GM12878 (cell line): ENCODE measurements around the gene BAK1. TPM values are rescaled to one million over a fixed set of nuclear protein-coding genes. Genes with fewer than 3 reads are reported as not detected.
A peak's percentile ranks its signal among the peaks of the same experiment; 100 is the strongest.

Source experiments
- ATAC-seq: fragments of 200-7000 bp; cut with Tn5 transposase; 3 replicates; pipeline ENCODE4 v1.9.1; 2020; ENCODE audit warnings: mild to moderate bottlenecking, moderate library complexity
- BruUV-seq: library from RNA; stranded (reverse); fragments of 400-500 nt; replicated peaks from 2 replicates; lab custom pipeline; 2021; lab: Mats Ljungman, UMichigan
- CTCF ChIA-PET: fragments of 300-600 bp; sonication (Branson Sonifier 250); formaldehyde crosslinking; extraction: SDS; loops from one replicate; lab custom pipeline; 2021; ENCODE audit warnings: inconsistent platforms; lab: Yijun Ruan, JAX
- POLR2A ChIA-PET: fragments of 350-600 bp; formaldehyde crosslinking; extraction: SDS; loops from one replicate; lab custom pipeline; 2021; ENCODE audit warnings: inconsistent platforms; lab: Charles Lee
- RAD21 ChIA-PET: fragments of 300-600 bp; sonication (Branson Sonifier 250); formaldehyde crosslinking; loops from one replicate; lab custom pipeline; 2023; ENCODE audit warnings: antibody characterized with exemption; ENCODE audit not compliant: unreplicated experiment; lab: Charles Lee
- SMC1A ChIA-PET: fragments of 300-600 bp; sonication (Branson Sonifier 250); formaldehyde crosslinking; loops from one replicate; lab custom pipeline; 2023; ENCODE audit not compliant: unreplicated experiment, uncharacterized antibody; lab: Charles Lee
- DNase-seq: peaks from one replicate; pipeline ENCODE4 v3.0.0-alpha.2; 2011; ENCODE audit warnings: low read depth, low spot score
- FAIRE-seq: peaks from 3 replicates; lab custom pipeline; 2011; peaks lifted over from hg19 to GRCh38; lab: Jason Lieb, UNC
- H2AFZ ChIP-seq: 2 replicates; pipeline ENCODE4 v1.6.0; 2011; ENCODE audit warnings: low read depth, low read length, control low read depth; ENCODE audit not compliant: control insufficient read depth
- H3K27ac ChIP-seq: 2 replicates; pipeline ENCODE4 v1.5.1; 2011; ENCODE audit warnings: control low read depth; ENCODE audit not compliant: control insufficient read depth, insufficient read depth
- H3K27me3 ChIP-seq, 2 experiments: replicated peaks in 1 of 2; 2 replicates each; pipeline versions ENCODE4 v1.6.0 to v1.6.1; 2011; ENCODE audit warnings: low read length in 1 of 2; ENCODE audit not compliant: control insufficient read depth in 2 of 2, insufficient read depth in 2 of 2
- H3K36me3 ChIP-seq, 2 experiments: 2 replicates each; pipeline ENCODE4 v1.5.1; 2011; ENCODE audit warnings: low read length in 1 of 2; ENCODE audit not compliant: control insufficient read depth in 2 of 2, insufficient read depth in 2 of 2
- H3K4me1 ChIP-seq: 2 replicates; pipeline ENCODE4 v1.6.1; 2011; ENCODE audit warnings: mild to moderate bottlenecking, low read length, moderate library complexity, mixed read lengths; ENCODE audit not compliant: control insufficient read depth, insufficient read depth
- H3K4me2 ChIP-seq: 2 replicates; pipeline ENCODE4 v1.6.0; 2011; ENCODE audit warnings: control low read depth; ENCODE audit not compliant: control insufficient read depth, insufficient read depth
- H3K4me3 ChIP-seq: fragments of 200-600 bp; sonication (generic); 2 replicates; pipeline ENCODE4 v1.5.1; 2016
- H3K79me2 ChIP-seq: 2 replicates; pipeline ENCODE4 v1.6.0; 2011; ENCODE audit warnings: low read length; ENCODE audit not compliant: control insufficient read depth, insufficient read depth
- H3K9ac ChIP-seq: 2 replicates; pipeline ENCODE4 v1.8.0; 2011; ENCODE audit warnings: low read length, control low read depth, mixed read lengths; ENCODE audit not compliant: control insufficient read depth, insufficient read depth
- H3K9me3 ChIP-seq: replicated peaks from 3 replicates; pipeline ENCODE4 v1.5.1; 2011; ENCODE audit warnings: mild to moderate bottlenecking, low read length; ENCODE audit not compliant: control insufficient read depth, insufficient read depth
- H4K20me1 ChIP-seq: 2 replicates; pipeline ENCODE4 v1.6.0; 2011; ENCODE audit not compliant: control insufficient read depth, insufficient read depth
- ATF7 ChIP-seq: fragments of 450-650 bp; IDR thresholded peaks from 2 replicates; pipeline ENCODE4 v1.6.1; 2016; ENCODE audit warnings: low read depth, mild to moderate bottlenecking
- BHLHE40 ChIP-seq, 2 experiments: fragments of 450-650 bp in 1 of 2; IDR thresholded peaks; 2 replicates each; pipeline ENCODE4 v1.6.1; 2011 to 2017; ENCODE audit warnings: low read depth in 2 of 2, borderline replicate concordance in 1 of 2, improper control_type of control experiment in 1 of 2, low read length in 1 of 2, mild to moderate bottlenecking in 1 of 2
- CTCF ChIP-seq, 3 experiments: IDR thresholded peaks in 2 of 3; conservative IDR thresholded peaks in 1 of 3; 2 replicates each; pipeline ENCODE4 v1.5.1; 2011; ENCODE audit warnings: low read depth in 3 of 3, low read length in 3 of 3, mild to moderate bottlenecking in 3 of 3, control low read depth in 2 of 3, moderate library complexity in 2 of 3, inconsistent platforms in 1 of 3, mixed read lengths in 1 of 3; ENCODE audit not compliant: control insufficient read depth in 2 of 3, insufficient read depth in 1 of 3; ENCODE audit errors: extremely low read depth in 1 of 3
- FOS ChIP-seq: IDR thresholded peaks from 3 replicates; pipeline ENCODE4 v1.6.1; 2011; ENCODE audit warnings: borderline replicate concordance; ENCODE audit not compliant: insufficient read length; ENCODE audit errors: extremely low read depth
- IRF3 ChIP-seq: fragments of 450-650 bp; IDR thresholded peaks from 2 replicates; pipeline ENCODE4 v1.6.1; 2014; ENCODE audit warnings: mild to moderate bottlenecking
- PKNOX1 ChIP-seq: fragments of 450-650 bp; IDR thresholded peaks from 2 replicates; pipeline ENCODE4 v1.6.1; 2016; ENCODE audit warnings: mild to moderate bottlenecking
- RAD21 ChIP-seq: IDR thresholded peaks from 2 replicates; pipeline ENCODE4 v1.6.1; 2011; ENCODE audit warnings: mild to moderate bottlenecking, low read depth, low read length, moderate library complexity; ENCODE audit not compliant: insufficient read depth
- SMARCA5 ChIP-seq: fragments of 450-650 bp; IDR thresholded peaks from 2 replicates; pipeline ENCODE4 v1.6.1; 2017; ENCODE audit warnings: mild to moderate bottlenecking
- SMC3 ChIP-seq: IDR thresholded peaks from 2 replicates; pipeline ENCODE4 v1.6.1; 2011; ENCODE audit warnings: low read length, improper control_type of control experiment, borderline replicate concordance
- SRF ChIP-seq, 2 experiments: IDR thresholded peaks; 2 replicates each; pipeline ENCODE4 v1.6.1; 2011; ENCODE audit warnings: low read depth in 2 of 2, low read length in 2 of 2, mild to moderate bottlenecking in 1 of 2, moderate library complexity in 1 of 2
- USF1 ChIP-seq: IDR thresholded peaks from 2 replicates; pipeline ENCODE4 v1.6.1; 2011; ENCODE audit warnings: borderline replicate concordance, low read depth, mild to moderate bottlenecking, moderate library complexity, mixed read lengths, low read length; ENCODE audit not compliant: insufficient read depth; ENCODE audit errors: extremely low read length
- WGBS: methylation state at CpG from one replicate; pipeline ENCODE4 v1.1.6; 2016; ENCODE audit warnings: low lambda C conversion rate; ENCODE audit not compliant: insufficient replicate concordance, insufficient coverage; ENCODE audit errors: missing lambda C conversion rate; 5-methylcytosine and 5-hydroxymethylcytosine counted together
- in situ Hi-C: fragments of 300-500 bp; cut with MboI; formaldehyde crosslinking; loops from 9 replicates; pipeline ENCODE4 v1.14.3; 2018; ENCODE audit warnings: mixed read lengths
- intact Hi-C: fragments of 100-400 bp; cut with micrococcal nuclease; formaldehyde crosslinking; loops from one replicate; pipeline ENCODE4 v1.14.2; 2022; ENCODE audit not compliant: unreplicated experiment
- polyA plus RNA-seq, 11 experiments: library from polyadenylated mRNA; depleted of rRNA in 4 of 11; unstranded in 6 of 11; stranded (reverse) in 5 of 11; fragments of >200 nt; fragmentation: Nextera tagmentation in 4 of 11; fragmentation: Illumina TruSeq in 1 of 11; extraction: Ambion mirVana in 4 of 11; extraction: Trizol in 1 of 11; gene quantifications; 1 replicate in 1 of 11; 2 replicates in 10 of 11; pipeline versions ENCODE4 v1.2.1 to v1.2.3, GENCODE V29; 2011 to 2016; ENCODE audit warnings: inconsistent platforms in 2 of 11, missing spikeins in 2 of 11, low read depth in 1 of 11
- total RNA-seq, 4 experiments: library from RNA; depleted of rRNA in 3 of 4; stranded (reverse); fragments of >200 nt in 3 of 4; fragmentation: Illumina TruSeq in 1 of 4; extraction: Trizol in 1 of 4; gene quantifications; 2 replicates each; pipeline versions ENCODE4 v1.2.1 to v1.2.3, GENCODE V29; 2013 to 2021

BAK1 gene
- total and polyA plus RNA-seq, 10 of the 15 experiments (the other 5 are each of a cell fraction or from before 2014, with no cell fraction given): 6.3 to 65.8 (median 29.6) TPM

- in situ Hi-C loops: no loop called here
- Histone ChIP-seq H3K27ac (no peak overlapping the region), H3K36me3 (no peaks in the 10 kb centered on the region), H3K9ac (no peak overlapping the region), H3K9me3 (no peaks in the 10 kb centered on the region; the same call in 2 of the 3 replicates), H4K20me1 (no peaks in the 10 kb centered on the region), H3K4me3 (no peak overlapping the region), H2AFZ (no peak overlapping the region), H3K79me2 (no peaks in the 10 kb centered on the region), H3K4me2 (no peak overlapping the region), H3K27me3 (no peaks in the 10 kb centered on the region; a peak in 1 of 4 replicates), H3K4me1 (no peaks in the 10 kb centered on the region)
- WGBS: 2% methylated on average over 5 of the region's 5 CpGs
- ChIA-PET CTCF (interaction anchor here (0.6 to 6.0 kb wide), 29 partner anchors 8 to 315 kb away, joined by 3 to 235 read pairs (median 4); partner anchors contain the start of genes BAK1, ITPR3, UQCC2 and ZBTB9), POLR2A (interaction anchor here (0.6 to 1.6 kb wide), 5 partner anchors 10 to 20 kb away, joined by 3 to 11 read pairs (median 6); partner anchors contain the start of gene ITPR3), RAD21 (interaction anchor here (0.7 to 3.5 kb wide), 11 partner anchors 11 to 191 kb away, joined by 3 to 86 read pairs (median 8); partner anchors contain the start of genes BAK1 and ITPR3), SMC1A (interaction anchor here (0.8 to 6.6 kb wide), 15 partner anchors 9 to 284 kb away, joined by 3 to 122 read pairs (median 5); partner anchors contain the start of genes BAK1 and ITPR3)
- TF ChIP-seq BHLHE40 (IDR thresholded peaks at IDR 0.05; ENCODE audit: borderline replicate concordance in 1 of 2, low read depth in 2 of 2, low read length in 1 of 2) (peak in 1 of 2 experiments; percentile 28; a peak in 1 of 4 replicates), RAD21 (peak; percentile 59), IRF3 (no peak), SMARCA5 (peak; percentile 90), USF1 (peak; percentile 38), FOS (no peak), SRF (IDR thresholded peaks at IDR 0.05; ENCODE audit: low read depth in 2 of 2, low read length in 2 of 2) (no peak), CTCF (IDR thresholded peaks at IDR 0.05 in 2 of 3, conservative IDR thresholded peaks at IDR 0.05 in 1 of 3; ENCODE audit: control insufficient read depth in 2 of 3, extremely low read depth in 1 of 3, insufficient read depth in 1 of 3, low read depth in 3 of 3, low read length in 3 of 3) (peak; percentile 68 to 71 (median 69)), SMC3 (peak; percentile 63; the same call in 1 of the 2 replicates), ATF7 (no peak), PKNOX1 (0 out of 2 replicates have a peak, but pooled peaks have one; percentile 13)
- intact Hi-C loops: loop anchor here (1.0 kb wide), 1 partner anchor 17 kb away; no protein-coding TSS in a partner anchor
- BruUV-seq: no TSS peak
- ATAC-seq: peak; percentile 95
- FAIRE-seq: no peak
- DNase-seq: no peak
These were observed 27.7 kb upstream of the BAK1 start for GRCh38 chr6:33607784-33608161.
